A673 (cell line): ENCODE results near the gene HPN.

Experiments used
- CTCF ChIP-seq: fragments of 300-800, 200-600 bp; sonication (generic); conservative IDR thresholded peaks from 2 replicates; pipeline ENCODE4 v1.5.1; 2017; ENCODE audit warnings: low read depth, mild to moderate bottlenecking, antibody characterized with exemption, low read length, moderate library complexity, mixed read lengths
- EZH2 ChIP-seq: fragments of 200-600 bp; sonication (generic); IDR thresholded peaks from 2 replicates; pipeline ENCODE4 v1.6.1; 2017; ENCODE audit warnings: borderline replicate concordance, low read depth, mild to moderate bottlenecking, mixed read lengths, antibody characterized with exemption, low read length; ENCODE audit not compliant: poor library complexity, severe bottlenecking

GRCh38 chr19:35059006-35059798 lies 17.7 kb downstream of the HPN start:
- no peak for TF ChIP-seq CTCF
- TF ChIP-seq EZH2, result no peak
